Colonic mucosa (tissue), 4 donors: Measurements from ENCODE around the gene PROSER1. TPM values are rescaled to one million over a fixed set of nuclear protein-coding genes. Genes with fewer than 3 reads are reported as not detected.
A peak's percentile ranks its signal among the peaks of the same experiment; 100 is the strongest.
"Not testable (repeated sequence)": the region's sequence is repeated elsewhere in the genome, so short reads cannot be mapped to it uniquely, and the experiment has no call there.

Experiments used
- DNase-seq: peaks from one replicate; pipeline ENCODE4 v3.0.0-alpha.2; 2020
- H3K27ac ChIP-seq: fragments of 200-600 bp; one replicate; pipeline ENCODE4 v1.8.0; 2021
- H3K27me3 ChIP-seq: fragments of 200-600 bp; one replicate; pipeline ENCODE4 v1.8.0; 2021
- H3K36me3 ChIP-seq: fragments of 200-600 bp; one replicate; pipeline ENCODE4 v1.8.0; 2021
- H3K4me1 ChIP-seq: fragments of 200-600 bp; one replicate; pipeline ENCODE4 v1.8.0; 2021; ENCODE audit warnings: mild to moderate bottlenecking
- H3K4me3 ChIP-seq: fragments of 200-600 bp; one replicate; pipeline ENCODE4 v1.8.0; 2021
- H3K9ac ChIP-seq, 2 donors: one replicate each; pipeline ENCODE4 v1.7.0; 2013; ENCODE audit warnings: control low read depth in 2 of 2, low read depth in 2 of 2, low read length in 2 of 2
- H3K9me3 ChIP-seq: fragments of 200-600 bp; one replicate; pipeline ENCODE4 v1.8.0; 2021
- intact Hi-C: fragments of 100-400 bp; cut with DNase I; formaldehyde crosslinking; loops from one replicate; pipeline ENCODE4 v1.14.1; 2022
- total RNA-seq, 2 donors: library from RNA; stranded (reverse); fragmentation: NEBNext Ultra II Directional in 1 of 2; extraction: Animal tissue kit (Norgen Biotek cat#: 25700) in 1 of 2; gene quantifications; one replicate each; pipeline ENCODE4 v1.2.1, GENCODE V29; 2021
- TF ChIP-seq, protein P1 (sequence below): fragments of 200-600 bp; IDR thresholded peaks from one replicate; pipeline ENCODE4 v1.8.0; 2022; ENCODE audit warnings: antibody characterized with exemption, mild to moderate bottlenecking
- donor health status: healthy.
- donor health status: DM: no; HTN: no; CAD: no.
- donor health status: DM: no; HTN: no; CAD: no.

Gene PROSER1
- total RNA-seq, result 10 to 100 TPM; 45.6 to 45.8 TPM

DNA sequence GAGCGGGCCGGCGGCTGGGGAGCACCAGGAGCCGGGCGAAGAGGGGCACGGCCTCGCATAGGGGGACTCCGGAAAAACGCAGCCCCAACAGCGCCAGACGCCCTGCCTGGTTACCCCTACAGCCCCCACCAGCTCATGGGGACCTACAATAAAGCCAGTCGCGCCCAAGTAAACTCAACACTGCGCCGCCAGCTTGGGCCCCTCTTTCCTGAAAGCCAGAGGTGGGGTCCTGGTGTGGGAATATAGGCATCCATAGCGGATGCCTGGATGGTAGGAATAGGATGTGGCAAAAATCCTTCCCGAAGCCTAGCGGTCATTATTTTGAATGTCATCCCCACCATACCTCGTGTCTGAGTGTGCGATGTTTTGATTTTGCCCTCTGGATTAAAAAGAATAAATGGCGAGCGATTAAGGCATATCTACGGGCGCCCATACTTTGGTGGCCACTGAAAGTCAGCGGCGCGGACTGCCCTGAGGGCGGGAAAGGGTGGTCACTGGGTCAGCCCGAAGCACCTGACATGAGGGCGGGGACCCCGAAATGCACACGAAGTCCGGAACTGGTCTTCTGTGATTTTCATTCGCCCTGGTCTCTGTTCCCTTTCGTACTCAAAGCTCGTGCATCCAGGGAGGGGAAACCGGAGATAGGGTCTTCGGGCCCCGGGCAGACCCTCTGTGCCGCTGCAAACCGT lies at the start of gene PROSER1, which contains the start of gene NHLRC3:
Gene PROSER1 (minus strand): TSS at position 210 of the 689 bp plus-strand sequence. CDS start 847 bp downstream, outside the sequence.
Gene NHLRC3 (plus strand): TSS at position 577 of the 689 bp plus-strand sequence. CDS start 184 bp downstream, outside the sequence.
- peak; percentile 91 for DNase-seq
- H3K36me3 ChIP-seq, result no peaks in the 10 kb centered on the region
- intact Hi-C loops, result no loop called here
- no peaks in the 10 kb centered on the region for H3K9me3 ChIP-seq
- TF ChIP-seq, protein P1, sequence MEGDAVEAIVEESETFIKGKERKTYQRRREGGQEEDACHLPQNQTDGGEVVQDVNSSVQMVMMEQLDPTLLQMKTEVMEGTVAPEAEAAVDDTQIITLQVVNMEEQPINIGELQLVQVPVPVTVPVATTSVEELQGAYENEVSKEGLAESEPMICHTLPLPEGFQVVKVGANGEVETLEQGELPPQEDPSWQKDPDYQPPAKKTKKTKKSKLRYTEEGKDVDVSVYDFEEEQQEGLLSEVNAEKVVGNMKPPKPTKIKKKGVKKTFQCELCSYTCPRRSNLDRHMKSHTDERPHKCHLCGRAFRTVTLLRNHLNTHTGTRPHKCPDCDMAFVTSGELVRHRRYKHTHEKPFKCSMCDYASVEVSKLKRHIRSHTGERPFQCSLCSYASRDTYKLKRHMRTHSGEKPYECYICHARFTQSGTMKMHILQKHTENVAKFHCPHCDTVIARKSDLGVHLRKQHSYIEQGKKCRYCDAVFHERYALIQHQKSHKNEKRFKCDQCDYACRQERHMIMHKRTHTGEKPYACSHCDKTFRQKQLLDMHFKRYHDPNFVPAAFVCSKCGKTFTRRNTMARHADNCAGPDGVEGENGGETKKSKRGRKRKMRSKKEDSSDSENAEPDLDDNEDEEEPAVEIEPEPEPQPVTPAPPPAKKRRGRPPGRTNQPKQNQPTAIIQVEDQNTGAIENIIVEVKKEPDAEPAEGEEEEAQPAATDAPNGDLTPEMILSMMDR, result no peak
- peak within 1 kb of the TSS; percentile 74 to 98 for H3K9ac ChIP-seq
- H3K4me1 ChIP-seq, result peaks cover 8% of the 10 kb centered on the region
- peak within 1 kb of the TSS; percentile 88 for H3K27ac ChIP-seq
- H3K4me3 ChIP-seq, result peak within 1 kb of the TSS; percentile 86
- no peaks in the 10 kb centered on the region for H3K27me3 ChIP-seq

DNA sequence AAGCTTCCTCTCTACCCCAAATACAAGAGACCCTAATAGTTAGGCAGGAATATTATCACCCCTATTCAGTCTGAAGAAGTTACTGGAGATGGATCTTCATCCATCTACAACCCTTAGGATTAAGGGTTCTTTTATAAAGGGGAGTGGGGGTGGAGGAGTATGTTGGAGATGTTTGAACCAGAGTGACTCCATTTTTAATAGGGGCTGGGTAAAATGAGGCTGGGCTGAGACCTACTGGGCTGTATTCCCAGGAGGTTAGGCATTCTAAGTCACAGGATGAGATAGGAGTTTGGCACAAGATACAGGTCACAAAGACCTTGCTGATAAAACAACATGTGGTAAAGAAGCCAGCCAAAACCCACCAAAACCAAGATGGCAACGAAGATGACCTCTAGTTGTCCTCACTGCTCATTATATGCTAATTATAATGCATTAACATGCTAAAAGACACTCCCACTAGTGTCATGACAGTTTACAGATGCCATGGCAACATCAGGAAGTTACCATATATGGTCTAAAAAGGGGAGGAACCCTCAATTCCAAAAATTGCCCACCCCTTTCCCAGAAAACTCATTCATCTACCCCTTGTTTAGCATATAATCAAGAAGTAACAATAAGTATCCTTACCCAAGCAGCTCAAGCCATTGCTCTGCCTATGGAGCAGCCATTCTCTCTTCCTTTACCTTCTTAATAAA lies 48.5 kb upstream of the PROSER1 start:
- DNase-seq, H3K27me3 ChIP-seq: not testable (repeated sequence)

DNA sequence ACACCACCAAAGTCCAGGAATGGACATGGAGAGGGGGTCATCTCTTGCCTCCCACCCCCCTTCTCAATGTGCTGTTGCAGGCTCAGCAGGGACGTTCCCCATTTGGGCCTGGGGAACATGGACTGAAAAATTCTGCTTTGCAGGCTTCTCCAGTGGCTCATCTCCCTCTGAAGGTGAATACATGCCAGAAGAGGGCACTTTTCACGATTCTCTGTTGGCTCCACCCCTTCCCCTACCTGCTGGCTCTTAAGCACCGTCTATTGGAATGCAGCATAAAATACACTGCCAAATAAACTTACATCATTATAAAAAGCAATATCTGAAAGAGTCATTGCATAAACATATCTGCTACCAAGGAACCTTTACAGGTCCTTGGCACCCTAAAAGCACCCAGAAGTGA lies 36.1 kb upstream of the PROSER1 start:
- H3K4me3 ChIP-seq, result no peak overlapping the region
- no peaks in the 10 kb centered on the region for H3K9me3 ChIP-seq
- no peaks in the 10 kb centered on the region for H3K27me3 ChIP-seq
- H3K9ac ChIP-seq, result no peak overlapping the region
- H3K36me3 ChIP-seq, result no peaks in the 10 kb centered on the region
- H3K4me1 ChIP-seq, result no peaks in the 10 kb centered on the region
- no peak overlapping the region for H3K27ac ChIP-seq
- TF ChIP-seq, protein P1, result no peak
- intact Hi-C loops, result no loop called here
- DNase-seq, result no peak

More for the DNA sequence above, 48.5 kb upstream of the PROSER1 start:
- H3K9ac ChIP-seq, intact Hi-C loops, H3K4me3 ChIP-seq, H3K9me3 ChIP-seq, H3K36me3 ChIP-seq, H3K27ac ChIP-seq, H3K4me1 ChIP-seq: not testable (repeated sequence)

DNA sequence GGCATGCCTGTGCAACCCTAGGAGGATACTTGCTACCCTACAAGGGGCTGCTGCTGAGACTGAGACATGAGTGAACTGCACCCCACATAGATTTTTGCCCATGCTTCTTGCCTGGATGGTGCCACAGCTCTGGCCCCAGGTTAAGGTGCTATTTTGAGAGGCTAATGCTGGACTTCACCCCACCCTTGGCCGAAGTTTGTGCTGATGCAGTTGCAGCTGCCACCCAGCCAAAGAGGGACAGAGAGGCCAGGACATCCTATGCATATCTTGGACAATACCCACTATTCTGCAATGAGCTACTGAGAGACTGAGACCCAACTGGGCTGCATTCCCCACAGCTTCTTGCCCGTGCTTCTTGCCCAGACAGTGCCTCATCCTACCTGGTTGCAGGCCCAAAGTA lies 35.0 kb upstream of the PROSER1 start:
- no peaks in the 10 kb centered on the region for H3K9me3 ChIP-seq
- H3K4me1 ChIP-seq, result no peaks in the 10 kb centered on the region
- DNase-seq, result no peak
- H3K27ac ChIP-seq, result no peak overlapping the region
- no peak overlapping the region for H3K4me3 ChIP-seq
- H3K27me3 ChIP-seq, result no peaks in the 10 kb centered on the region
- TF ChIP-seq, protein P1, result no peak
- no peak overlapping the region for H3K9ac ChIP-seq
- H3K36me3 ChIP-seq, result no peaks in the 10 kb centered on the region
- intact Hi-C loops, result no loop called here

DNA sequence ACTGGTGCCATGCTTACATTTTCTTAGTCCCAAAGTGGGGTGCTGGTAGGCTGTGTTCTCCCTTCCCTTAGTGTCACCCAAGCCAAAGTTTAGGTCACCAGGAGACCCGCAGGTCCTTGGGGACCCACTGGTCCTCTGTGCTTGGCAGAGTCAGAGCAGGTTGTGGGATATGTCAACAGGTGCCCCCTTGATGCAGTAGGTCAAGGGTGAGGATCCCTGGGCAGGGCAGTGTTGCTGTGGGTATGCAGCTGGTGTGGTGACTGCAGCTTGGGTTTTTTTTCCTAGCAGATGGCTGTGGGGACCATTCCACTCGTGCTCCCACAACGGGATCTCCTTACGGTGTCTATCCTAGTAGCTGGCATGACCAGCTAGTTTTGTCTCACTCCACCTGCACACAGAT lies 24.1 kb upstream of the PROSER1 start:
- DNase-seq, result no peak
- no peak overlapping the region for H3K4me3 ChIP-seq
- intact Hi-C loops, result no loop called here
- no peaks in the 10 kb centered on the region for H3K4me1 ChIP-seq
- no peaks in the 10 kb centered on the region for H3K9me3 ChIP-seq
- no peaks in the 10 kb centered on the region for H3K27me3 ChIP-seq
- H3K27ac ChIP-seq, result no peak overlapping the region
- H3K36me3 ChIP-seq, result no peaks in the 10 kb centered on the region
- TF ChIP-seq, protein P1, result no peak
- H3K9ac ChIP-seq, result no peak overlapping the region

DNA sequence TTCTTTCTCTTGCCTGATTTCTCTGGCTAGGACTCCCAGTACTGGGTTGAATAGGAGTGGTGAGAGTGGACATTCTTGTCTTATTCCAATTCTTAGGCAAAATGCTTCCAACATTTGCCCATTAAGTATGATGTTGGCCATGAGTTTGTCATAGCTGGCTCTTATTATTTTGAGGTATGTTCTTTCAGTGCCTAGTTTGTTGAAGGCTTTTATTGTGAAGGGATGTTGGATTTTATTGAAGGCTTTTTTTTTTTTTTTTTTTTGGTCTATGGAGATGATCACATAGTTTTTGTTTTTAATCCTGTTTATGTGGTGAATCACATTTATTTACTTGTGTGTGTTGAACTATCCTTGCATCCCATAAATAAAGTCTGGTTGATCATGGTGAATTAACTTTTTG lies 20.2 kb upstream of the PROSER1 start:
- no peak for DNase-seq
- H3K27ac ChIP-seq, result no peak overlapping the region
- no peaks in the 10 kb centered on the region for H3K36me3 ChIP-seq
- H3K27me3 ChIP-seq, result no peaks in the 10 kb centered on the region
- H3K4me1 ChIP-seq, result no peaks in the 10 kb centered on the region
- H3K9me3 ChIP-seq, result no peaks in the 10 kb centered on the region
- no peak overlapping the region for H3K4me3 ChIP-seq
- intact Hi-C loops, result no loop called here
- TF ChIP-seq, protein P1, result no peak
- no peak overlapping the region for H3K9ac ChIP-seq
